Parietal lobe (tissue), 1 donor: ENCODE results near the gene OR2T33. TPM values are rescaled to one million over a fixed set of nuclear protein-coding genes. Genes with fewer than 3 reads are reported as not detected.

Experiments used
- total RNA-seq: library from RNA; depleted of rRNA; stranded (reverse); fragments of >200 nt; gene quantifications from one replicate; pipeline ENCODE4 v1.2.3, GENCODE V29; 2014

OR2T33 gene, protein sequence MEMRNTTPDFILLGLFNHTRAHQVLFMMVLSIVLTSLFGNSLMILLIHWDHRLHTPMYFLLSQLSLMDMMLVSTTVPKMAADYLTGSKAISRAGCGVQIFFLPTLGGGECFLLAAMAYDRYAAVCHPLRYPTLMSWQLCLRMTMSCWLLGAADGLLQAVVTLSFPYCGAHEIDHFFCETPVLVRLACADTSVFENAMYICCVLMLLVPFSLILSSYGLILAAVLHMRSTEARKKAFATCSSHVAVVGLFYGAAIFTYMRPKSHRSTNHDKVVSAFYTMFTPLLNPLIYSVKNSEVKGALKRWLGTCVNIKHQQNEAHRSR
- not detected for total RNA-seq

DNA sequence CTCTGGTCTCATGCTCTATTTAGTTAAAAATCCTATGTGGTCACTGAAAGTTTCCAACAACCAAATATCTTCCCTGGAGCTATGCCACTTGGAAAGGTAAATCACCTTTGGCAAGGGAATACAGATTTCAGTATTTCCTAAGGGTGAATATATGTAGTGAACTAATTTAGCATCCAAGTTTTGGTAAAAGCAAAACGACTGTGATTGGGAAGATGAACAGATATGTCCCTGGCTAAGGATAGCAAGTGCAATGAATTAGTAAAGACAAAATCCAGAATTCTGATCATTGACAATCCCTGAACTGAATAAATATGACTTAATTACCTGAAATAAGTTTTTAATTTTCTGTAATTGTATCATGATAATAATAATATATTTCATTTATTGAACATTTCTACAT, at the start of gene OR2T33:
OR2T33 (minus strand) TSS at position 101 of the 400 bp plus-strand sequence. CDS start 4,162 bp downstream, outside the sequence.

DNA sequence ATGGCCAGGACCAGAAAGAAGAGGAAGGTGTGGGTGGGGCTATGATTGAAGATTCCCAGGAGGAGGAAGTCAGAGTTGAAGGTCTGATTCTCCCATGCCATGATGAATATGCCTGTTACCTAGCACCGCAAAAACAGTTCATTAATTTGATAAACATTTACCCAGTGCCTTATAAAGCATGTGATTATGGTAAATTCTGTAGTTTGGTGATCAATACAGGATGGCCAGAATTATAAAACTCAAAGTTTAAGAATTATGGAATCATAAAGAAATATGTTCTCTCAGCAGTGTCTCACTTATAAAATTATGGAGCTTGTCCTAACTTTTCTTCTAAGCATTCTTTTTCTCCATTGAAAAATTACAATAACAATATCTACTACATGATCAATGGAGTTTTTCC, 46.7 kb upstream of the OR2T33 start, which contains the start of gene OR2M7:
OR2M7 (minus strand) TSS at position 101 of the 400 bp plus-strand sequence; CDS start at position 101, 0 bp downstream.

DNA sequence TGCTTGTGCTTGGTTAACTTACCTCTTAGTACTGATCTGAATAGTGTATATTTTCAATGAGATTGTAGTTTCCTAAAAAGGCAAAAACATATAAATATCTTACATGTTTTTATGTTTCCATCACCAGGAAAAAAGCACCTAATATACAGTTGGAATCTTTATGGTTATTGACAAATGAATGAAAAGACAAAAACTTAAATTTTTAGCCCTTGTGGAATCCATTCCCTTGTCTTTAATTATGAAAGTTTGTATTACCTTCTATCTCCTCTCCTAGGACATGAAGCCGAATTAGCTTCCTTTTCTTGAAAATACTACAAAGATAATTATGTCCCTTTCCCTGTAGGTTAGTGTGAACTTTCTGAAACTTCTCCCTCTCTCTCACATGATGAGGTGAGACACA, 25.5 kb upstream of the OR2T33 start, which contains the start of gene OR2T12:
OR2T12 (minus strand) TSS at position 101 of the 400 bp plus-strand sequence. CDS start 7,846 bp downstream, outside the sequence.

DNA sequence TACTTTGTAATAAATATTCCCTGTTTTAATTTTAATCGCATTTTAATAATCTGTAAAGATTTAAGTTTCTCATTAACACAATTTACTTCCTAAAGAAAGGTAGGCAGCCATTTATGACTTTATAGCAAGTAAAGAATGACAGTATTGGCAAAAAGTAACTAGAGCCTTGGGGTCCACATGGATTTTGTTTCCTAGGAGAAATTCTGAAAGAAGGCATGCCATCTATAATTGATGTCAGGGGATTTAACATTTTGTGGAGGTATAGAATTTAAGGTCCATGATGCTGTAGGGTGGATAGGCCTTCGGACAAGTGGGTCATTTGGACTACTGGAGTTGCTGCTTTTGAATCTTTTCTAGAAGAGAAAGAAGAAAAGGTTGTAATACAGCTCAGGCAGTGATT, 46.7 kb downstream of the OR2T33 start, which contains the start of gene OR2M4:
OR2M4 (plus strand) TSS at position 301 of the 400 bp plus-strand sequence. CDS start 7,512 bp downstream, outside the sequence.

Other genes with a start within 250 kb of the OR2T33 start
- gene OR2L2, start 247.9 kb downstream of the OR2T33 start, total RNA-seq, result 1.6 TPM
- gene OR2L3, start 231.1 kb downstream of the OR2T33 start, total RNA-seq, result 2.8 TPM
- 1.9 TPM for gene OR2L13, start 182.8 kb downstream of the OR2T33 start, total RNA-seq
- not detected for gene OR2M5, start 132.8 kb downstream of the OR2T33 start, total RNA-seq
- not detected for gene OR2M2, start 103.2 kb downstream of the OR2T33 start, total RNA-seq
- gene OR2M3, start 80.7 kb downstream of the OR2T33 start, total RNA-seq, result 0.63 TPM
- 0.31 TPM for gene OR2M4, start 46.6 kb downstream of the OR2T33 start, total RNA-seq
- not detected for gene OR2T12, start 25.4 kb upstream of the OR2T33 start, total RNA-seq
- gene OR2M7, start 46.6 kb upstream of the OR2T33 start, total RNA-seq, result not detected
- not detected for gene OR14C36, start 70.8 kb upstream of the OR2T33 start, total RNA-seq
- not detected for gene OR2T4, start 83.7 kb upstream of the OR2T33 start, total RNA-seq
- not detected for gene OR2T6, start 97.8 kb upstream of the OR2T33 start, total RNA-seq
- not detected for gene OR2T1, start 125.1 kb upstream of the OR2T33 start, total RNA-seq
- gene OR2T2, start 167.7 kb upstream of the OR2T33 start, total RNA-seq, result not detected
- gene OR2T3, start 195.4 kb upstream of the OR2T33 start, total RNA-seq, result not detected
- gene OR2T5, start 210.6 kb upstream of the OR2T33 start, total RNA-seq, result not detected
- not detected for gene OR2G6, start 230.1 kb upstream of the OR2T33 start, total RNA-seq